Astrocyte (in vitro differentiated cells and primary cell): ENCODE results near the gene POLH. TPM values are rescaled to one million over a fixed set of nuclear protein-coding genes. Genes with fewer than 3 reads are reported as not detected.
A peak's percentile ranks its signal among the peaks of the same experiment; 100 is the strongest.

Source experiments
- DNase-seq: peaks from one replicate; pipeline ENCODE4 v3.0.0-alpha.2; 2010; ENCODE audit warnings: low read depth
- FAIRE-seq: peaks from 2 replicates; lab custom pipeline; 2011; peaks lifted over from hg19 to GRCh38; lab: Jason Lieb, UNC
- H2AFZ ChIP-seq: 2 replicates; pipeline ENCODE4 v1.6.0; 2012; ENCODE audit warnings: low read depth, low read length, inconsistent platforms
- H3K27ac ChIP-seq: 2 replicates; pipeline ENCODE4 v1.5.1; 2011; ENCODE audit warnings: low read depth, low read length, inconsistent platforms
- H3K27me3 ChIP-seq: 2 replicates; pipeline ENCODE4 v1.6.0; 2011; ENCODE audit warnings: low read length, inconsistent platforms; ENCODE audit not compliant: insufficient read depth
- H3K36me3 ChIP-seq: 2 replicates; pipeline ENCODE4 v1.5.1; 2011; ENCODE audit warnings: low read length, inconsistent platforms; ENCODE audit not compliant: insufficient read depth
- H3K4me1 ChIP-seq: 2 replicates; pipeline ENCODE4 v1.5.1; 2011; ENCODE audit warnings: low read length, inconsistent platforms; ENCODE audit not compliant: insufficient read depth
- H3K4me2 ChIP-seq: 2 replicates; pipeline ENCODE4 v1.6.0; 2012; ENCODE audit warnings: low read length, inconsistent platforms
- H3K4me3 ChIP-seq: 2 replicates; pipeline ENCODE4 v1.5.1; 2011; ENCODE audit warnings: low read depth, mild to moderate bottlenecking, low read length, inconsistent platforms; ENCODE audit not compliant: insufficient read depth
- H3K79me2 ChIP-seq: 2 replicates; pipeline ENCODE4 v1.6.0; 2012; ENCODE audit warnings: mild to moderate bottlenecking, low read length, inconsistent platforms; ENCODE audit not compliant: insufficient read depth
- H3K9ac ChIP-seq: 2 replicates; pipeline ENCODE4 v1.6.0; 2012; ENCODE audit warnings: mild to moderate bottlenecking, low read length, inconsistent platforms
- H3K9me3 ChIP-seq: 2 replicates; pipeline ENCODE4 v1.5.1; 2012; ENCODE audit warnings: low read depth, mild to moderate bottlenecking, low read length, inconsistent platforms; ENCODE audit not compliant: insufficient read depth
- H4K20me1 ChIP-seq: 2 replicates; pipeline ENCODE4 v1.6.0; 2012; ENCODE audit warnings: low read length, inconsistent platforms; ENCODE audit not compliant: insufficient read depth
- H3K27ac Mint-ChIP-seq: one replicate; pipeline ENCODE4 v1.8.0; 2021; ENCODE audit warnings: mild to moderate bottlenecking, mixed read lengths; ENCODE audit not compliant: unreplicated experiment
- H3K27me3 Mint-ChIP-seq: one replicate; pipeline ENCODE4 v1.8.0; 2021; ENCODE audit warnings: low read depth, mixed read lengths; ENCODE audit not compliant: unreplicated experiment
- H3K36me3 Mint-ChIP-seq: one replicate; pipeline ENCODE4 v1.8.0; 2021; ENCODE audit warnings: low read depth, mixed read lengths; ENCODE audit not compliant: unreplicated experiment
- H3K4me1 Mint-ChIP-seq: one replicate; pipeline ENCODE4 v1.8.0; 2021; ENCODE audit warnings: low read depth, mixed read lengths; ENCODE audit not compliant: unreplicated experiment
- H3K4me3 Mint-ChIP-seq: one replicate; pipeline ENCODE4 v1.8.0; 2021; ENCODE audit warnings: mild to moderate bottlenecking, moderate library complexity, mixed read lengths; ENCODE audit not compliant: unreplicated experiment
- H3K9me3 Mint-ChIP-seq: one replicate; pipeline ENCODE4 v1.8.0; 2021; ENCODE audit warnings: mild to moderate bottlenecking, mixed read lengths; ENCODE audit not compliant: unreplicated experiment
- CTCF ChIP-seq: IDR thresholded peaks from 2 replicates; pipeline ENCODE4 v1.5.1; 2011; ENCODE audit warnings: low read depth, mild to moderate bottlenecking, inconsistent platforms, low read length, moderate library complexity; ENCODE audit not compliant: insufficient read depth
- EZH2 ChIP-seq: IDR thresholded peaks from 2 replicates; pipeline ENCODE4 v1.6.1; 2012; ENCODE audit warnings: mild to moderate bottlenecking, low read length, inconsistent platforms; ENCODE audit not compliant: insufficient read depth
- total RNA-seq: library from RNA; stranded (reverse); gene quantifications from 2 replicates; pipeline ENCODE4 v1.2.1, GENCODE V29; 2021

POLH gene
- total RNA-seq, 1 donor from 2014 or later = 58.0 TPM

GRCh38 chr6:43593938-43594337 is 18.0 kb downstream of the POLH start:
- H3K9me3 Mint-ChIP-seq = no peaks in the 10 kb centered on the region
- DNase-seq (no peak), FAIRE-seq (no peak)
- H3K4me2 ChIP-seq = no peak overlapping the region
- H3K36me3 ChIP-seq = peaks cover 13% of the 10 kb centered on the region
- H3K9ac ChIP-seq = no peak overlapping the region
- H3K9me3 ChIP-seq = no peaks in the 10 kb centered on the region
- no peak overlapping the region for H3K27ac ChIP-seq
- TF ChIP-seq CTCF (no peak), EZH2 (no peak)
- H3K27me3 ChIP-seq = no peaks in the 10 kb centered on the region
- no peak overlapping the region for H3K4me3 ChIP-seq
- no peak overlapping the region for H3K4me3 Mint-ChIP-seq
- no peak overlapping the region for H3K27ac Mint-ChIP-seq
- H2AFZ ChIP-seq = no peak overlapping the region
- H3K27me3 Mint-ChIP-seq = no peaks in the 10 kb centered on the region
- peaks cover 18% of the 10 kb centered on the region for H3K79me2 ChIP-seq
- H3K36me3 Mint-ChIP-seq = peaks cover 13% of the 10 kb centered on the region
- no peaks in the 10 kb centered on the region for H3K4me1 ChIP-seq
- H4K20me1 ChIP-seq = peaks cover 3% of the 10 kb centered on the region
- no peaks in the 10 kb centered on the region for H3K4me1 Mint-ChIP-seq

GRCh38 chr6:43600595-43600994 is 24.6 kb downstream of the POLH start:
- H3K4me1 ChIP-seq = peaks cover 5% of the 10 kb centered on the region
- Mint-ChIP-seq H3K9me3 (no peaks in the 10 kb centered on the region), H3K4me3 (no peak overlapping the region), H3K27me3 (no peaks in the 10 kb centered on the region), H3K4me1 (peaks cover 4% of the 10 kb centered on the region), H3K36me3 (peaks cover 13% of the 10 kb centered on the region), H3K27ac (no peak overlapping the region)
- H3K4me3 ChIP-seq = no peak overlapping the region
- no peak overlapping the region for H3K9ac ChIP-seq
- FAIRE-seq = no peak
- H3K79me2 ChIP-seq = no peaks in the 10 kb centered on the region
- DNase-seq = no peak
- no peak overlapping the region for H3K4me2 ChIP-seq
- H4K20me1 ChIP-seq = no peaks in the 10 kb centered on the region
- H2AFZ ChIP-seq = no peak overlapping the region
- no peaks in the 10 kb centered on the region for H3K27me3 ChIP-seq
- no peaks in the 10 kb centered on the region for H3K9me3 ChIP-seq
- H3K36me3 ChIP-seq = peaks cover 28% of the 10 kb centered on the region
- no peak for TF ChIP-seq CTCF
- TF ChIP-seq EZH2 = no peak
- H3K27ac ChIP-seq = no peak overlapping the region

GRCh38 chr6:43604174-43604573 is 28.2 kb downstream of the POLH start:
- H3K27me3 ChIP-seq = no peaks in the 10 kb centered on the region
- no peaks in the 10 kb centered on the region for H3K9me3 ChIP-seq
- no peaks in the 10 kb centered on the region for H3K9me3 Mint-ChIP-seq
- peak overlapping the region; percentile 3 for H3K4me2 ChIP-seq
- H4K20me1 ChIP-seq = peaks cover 8% of the 10 kb centered on the region
- H3K27ac ChIP-seq = peak overlapping the region; percentile 11
- peaks cover 31% of the 10 kb centered on the region for H3K36me3 ChIP-seq
- no peak overlapping the region for H3K27ac Mint-ChIP-seq
- FAIRE-seq = no peak
- H3K4me3 Mint-ChIP-seq = no peak overlapping the region
- H3K36me3 Mint-ChIP-seq = peaks cover 9% of the 10 kb centered on the region
- H3K9ac ChIP-seq = no peak overlapping the region
- H2AFZ ChIP-seq = no peak overlapping the region
- H3K4me3 ChIP-seq = no peak overlapping the region
- H3K27me3 Mint-ChIP-seq = no peaks in the 10 kb centered on the region
- peaks cover 8% of the 10 kb centered on the region for H3K4me1 Mint-ChIP-seq
- H3K79me2 ChIP-seq = no peaks in the 10 kb centered on the region
- no peak for TF ChIP-seq CTCF
- TF ChIP-seq EZH2 = no peak
- H3K4me1 ChIP-seq = peaks cover 5% of the 10 kb centered on the region
- DNase-seq = peak; percentile 84
